HG03095 (cell line): Measurements from ENCODE around the gene RPS13.
"Not testable (repeated sequence)": the region's sequence is repeated elsewhere in the genome, so short reads cannot be mapped to it uniquely, and the experiment has no call there.

ENCODE experiments used
- ATAC-seq: cut with Tn5 transposase; IDR thresholded peaks from one replicate; pipeline ENCODE4 v1.9.1; 2021; ENCODE audit warnings: moderate library complexity; ENCODE audit not compliant: unreplicated experiment

The RPS13 gene

GRCh38 chr11:17036666-17037658 lies 40.5 kb downstream of the RPS13 start:
- ATAC-seq, result no peak

GRCh38 chr11:17034027-17034426 lies 43.4 kb downstream of the RPS13 start:
- not testable (repeated sequence) for ATAC-seq

GRCh38 chr11:17026487-17027082 lies 50.9 kb downstream of the RPS13 start:
- ATAC-seq, result no peak

- no peak for ATAC-seq
Measured at GRCh38 chr11:17024924-17025323, 52.5 kb downstream of the RPS13 start.
